GM18870 (cell line): ENCODE data around the gene OR10T2.
"Not testable (repeated sequence)": the region's sequence is repeated elsewhere in the genome, so short reads cannot be mapped to it uniquely, and the experiment has no call there.

Experiments
- ATAC-seq: cut with Tn5 transposase; IDR thresholded peaks from one replicate; pipeline ENCODE4 v1.9.1; 2021; ENCODE audit warnings: moderate library complexity; ENCODE audit not compliant: unreplicated experiment

Gene OR10T2

DNA sequence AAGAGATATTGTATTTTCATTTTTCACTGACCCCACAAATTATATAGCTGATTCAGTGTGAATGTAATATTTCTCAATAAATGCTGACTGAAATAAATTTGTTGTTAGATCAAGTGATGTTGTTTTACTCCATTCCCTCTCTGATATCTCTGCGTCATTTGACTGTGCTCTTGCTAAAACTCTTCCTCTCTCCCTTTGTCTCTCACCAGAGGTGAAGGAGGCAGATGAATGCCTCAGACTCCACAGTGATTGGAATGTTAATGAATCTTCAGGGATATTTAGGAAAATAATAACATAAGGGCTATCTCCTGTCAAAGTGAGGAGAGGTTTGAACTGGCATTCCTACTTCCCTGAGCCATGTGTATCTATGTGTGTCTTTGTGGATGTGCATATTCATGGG, 41.8 kb downstream of the OR10T2 start:
- ATAC-seq: no peak

DNA sequence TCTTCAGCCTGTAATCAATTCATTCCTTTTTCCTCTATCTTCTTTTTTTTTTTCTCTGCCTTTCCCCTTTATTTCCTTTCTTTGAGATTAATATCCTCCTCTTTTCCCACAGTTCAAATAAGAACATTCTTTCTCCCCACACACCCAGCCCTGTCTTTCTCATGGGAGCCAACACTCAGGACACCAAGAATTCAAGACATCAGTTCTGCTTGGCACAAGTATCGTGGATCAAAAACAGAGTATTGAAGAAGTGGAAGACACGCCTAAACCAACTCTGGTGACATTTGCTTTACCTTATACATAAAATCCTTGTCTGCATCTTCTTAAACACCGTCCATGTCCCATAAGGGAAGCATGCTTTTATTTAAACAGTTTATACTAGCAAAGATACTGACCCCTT, 42.6 kb downstream of the OR10T2 start:
- ATAC-seq: no peak

DNA sequence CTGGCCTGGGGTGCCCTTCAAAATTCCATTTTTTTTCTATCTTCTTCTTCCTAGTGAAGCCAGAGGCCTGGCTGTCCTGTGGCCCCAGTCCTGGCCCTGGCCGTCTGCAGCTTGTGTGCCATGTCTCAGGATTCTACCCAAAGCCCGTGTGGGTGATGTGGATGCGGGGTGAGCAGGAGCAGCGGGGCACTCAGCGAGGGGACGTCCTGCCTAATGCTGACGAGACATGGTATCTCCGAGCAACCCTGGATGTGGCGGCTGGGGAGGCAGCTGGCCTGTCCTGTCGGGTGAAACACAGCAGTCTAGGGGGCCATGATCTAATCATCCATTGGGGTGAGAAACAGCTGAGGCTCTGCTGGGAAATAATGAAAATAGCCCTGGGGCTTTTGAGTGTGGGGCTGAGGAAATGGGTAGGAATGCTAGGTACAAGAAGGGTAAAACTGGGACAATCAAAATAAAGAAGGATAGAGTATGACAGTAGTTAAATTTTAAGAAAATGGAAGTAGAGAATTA, 43.4 kb downstream of the OR10T2 start:
- ATAC-seq: no peak

DNA sequence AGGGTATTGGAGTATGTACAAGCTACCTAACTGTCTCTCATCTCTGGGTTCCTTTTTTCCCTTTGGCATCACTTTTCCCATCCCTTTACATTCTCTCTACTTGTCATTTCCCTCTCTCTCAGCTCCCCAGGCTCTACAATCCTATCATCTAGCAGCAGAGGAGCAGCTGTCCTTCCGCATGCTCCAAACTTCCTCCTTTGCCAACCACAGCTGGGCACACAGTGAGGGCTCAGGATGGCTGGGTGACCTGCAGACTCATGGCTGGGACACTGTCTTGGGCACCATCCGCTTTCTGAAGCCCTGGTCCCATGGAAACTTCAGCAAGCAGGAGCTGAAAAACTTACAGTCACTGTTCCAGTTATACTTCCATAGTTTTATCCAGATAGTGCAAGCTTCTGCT, 45.0 kb downstream of the OR10T2 start:
- no peak for ATAC-seq

DNA sequence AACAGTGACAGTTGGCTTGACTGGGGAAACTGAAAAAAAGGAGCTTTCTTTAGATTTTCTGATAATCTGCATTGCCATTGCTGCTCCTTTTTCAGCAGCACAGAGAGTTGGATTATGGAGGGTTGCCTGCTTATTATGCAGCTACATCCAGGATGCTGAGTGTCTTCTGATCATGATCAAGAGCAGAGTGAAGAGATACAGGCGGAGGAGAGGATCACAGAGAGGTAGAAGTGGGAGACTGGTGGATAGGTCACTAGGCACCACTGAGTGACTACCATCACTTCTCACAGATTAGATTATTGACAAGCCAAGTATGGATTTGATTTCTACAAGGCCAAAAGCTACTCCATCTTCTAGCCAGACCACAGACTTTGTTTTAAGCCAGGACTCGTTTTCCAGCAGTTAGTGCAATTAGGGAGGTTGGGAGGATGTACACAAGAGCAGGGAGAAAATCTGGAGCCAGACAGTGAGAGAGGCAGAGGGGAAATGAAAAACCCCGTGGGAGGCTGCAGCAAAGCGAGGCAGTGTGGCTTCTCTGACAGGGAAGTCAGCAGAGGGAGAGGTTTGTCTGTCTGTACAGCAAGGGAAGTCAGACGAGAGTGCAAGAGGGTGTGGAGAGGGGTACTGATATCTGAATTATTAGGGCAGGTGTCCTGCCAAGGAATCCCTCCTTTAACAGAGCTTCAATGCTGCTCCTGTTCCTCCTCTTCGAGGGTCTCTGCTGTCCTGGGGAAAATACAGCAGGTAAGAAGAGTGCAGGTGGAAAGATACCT, 45.8 kb downstream of the OR10T2 start, which contains the start of gene CD1E:
Gene CD1E, plus strand, starts transcription at position 592 of the 773 bp plus-strand sequence. Its CDS starts 95 bp downstream, at position 687.
- ATAC-seq: no peak

DNA sequence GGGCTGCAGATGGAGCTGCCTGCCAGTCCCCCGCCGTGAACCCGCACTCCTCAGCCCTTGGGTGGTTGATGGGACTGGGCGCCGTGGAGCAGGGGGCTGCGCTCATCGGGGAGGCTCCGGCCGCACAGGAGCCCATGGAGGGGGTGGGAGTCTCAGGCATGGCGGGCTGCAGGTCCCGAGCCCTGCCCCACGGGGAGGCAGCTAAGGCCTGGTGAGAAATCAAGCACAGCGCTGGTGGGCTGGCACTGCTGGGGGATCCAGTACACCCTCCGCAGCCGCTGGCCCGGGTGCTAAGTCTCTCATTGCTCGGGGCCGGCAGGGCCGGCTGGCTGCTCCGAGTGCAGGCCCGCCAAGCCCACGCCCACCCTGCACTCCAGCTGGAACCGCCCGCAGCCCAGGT, 50.3 kb downstream of the OR10T2 start:
- ATAC-seq: not testable (repeated sequence)
